Activated T-helper 2 cell treated with anti-CD3 and anti-CD28 coated beads, Interferon-gamma antibody, Interleukin-2, Interleukin-4, amounts not matched to agents 10 μg/mL and 5 μg/mL and 100 μg/mL, durations not matched to agents 14 hours and 24 hours and 36 hours (primary cell): ENCODE data around the gene HSPB7. TPM values are rescaled to one million over a fixed set of nuclear protein-coding genes. Genes with fewer than 3 reads are reported as not detected.
"Not testable (repeated sequence)": the region's sequence is repeated elsewhere in the genome, so short reads cannot be mapped to it uniquely, and the experiment has no call there.

ENCODE experiments used
- DNase-seq: peaks from one replicate; pipeline ENCODE4 v3.0.0; 2021; ENCODE audit warnings: low spot score
- H3K27ac Mint-ChIP-seq: one replicate; pipeline ENCODE4 v1.8.0; 2021; ENCODE audit warnings: mixed read lengths
- H3K27me3 Mint-ChIP-seq: one replicate; pipeline ENCODE4 v1.8.0; 2021; ENCODE audit warnings: low read depth, mixed read lengths
- H3K36me3 Mint-ChIP-seq: one replicate; pipeline ENCODE4 v1.8.0; 2021; ENCODE audit warnings: low read depth, mixed read lengths
- H3K4me1 Mint-ChIP-seq: one replicate; pipeline ENCODE4 v1.8.0; 2021; ENCODE audit warnings: low read depth, mixed read lengths
- H3K4me3 Mint-ChIP-seq: one replicate; pipeline ENCODE4 v1.8.0; 2021; ENCODE audit warnings: low read depth, mild to moderate bottlenecking, moderate library complexity, mixed read lengths
- H3K9me3 Mint-ChIP-seq: one replicate; pipeline ENCODE4 v1.8.0; 2021; ENCODE audit warnings: mixed read lengths
- intact Hi-C: fragments of 100-400 bp; cut with micrococcal nuclease; formaldehyde crosslinking; loops from one replicate; pipeline ENCODE4 v1.15.1; 2023
- total RNA-seq: library from RNA; stranded (reverse); gene quantifications from 2 replicates; pipeline ENCODE4 v1.2.3, GENCODE V29; 2022

Gene HSPB7
- not detected in 2 replicates for total RNA-seq

DNA sequence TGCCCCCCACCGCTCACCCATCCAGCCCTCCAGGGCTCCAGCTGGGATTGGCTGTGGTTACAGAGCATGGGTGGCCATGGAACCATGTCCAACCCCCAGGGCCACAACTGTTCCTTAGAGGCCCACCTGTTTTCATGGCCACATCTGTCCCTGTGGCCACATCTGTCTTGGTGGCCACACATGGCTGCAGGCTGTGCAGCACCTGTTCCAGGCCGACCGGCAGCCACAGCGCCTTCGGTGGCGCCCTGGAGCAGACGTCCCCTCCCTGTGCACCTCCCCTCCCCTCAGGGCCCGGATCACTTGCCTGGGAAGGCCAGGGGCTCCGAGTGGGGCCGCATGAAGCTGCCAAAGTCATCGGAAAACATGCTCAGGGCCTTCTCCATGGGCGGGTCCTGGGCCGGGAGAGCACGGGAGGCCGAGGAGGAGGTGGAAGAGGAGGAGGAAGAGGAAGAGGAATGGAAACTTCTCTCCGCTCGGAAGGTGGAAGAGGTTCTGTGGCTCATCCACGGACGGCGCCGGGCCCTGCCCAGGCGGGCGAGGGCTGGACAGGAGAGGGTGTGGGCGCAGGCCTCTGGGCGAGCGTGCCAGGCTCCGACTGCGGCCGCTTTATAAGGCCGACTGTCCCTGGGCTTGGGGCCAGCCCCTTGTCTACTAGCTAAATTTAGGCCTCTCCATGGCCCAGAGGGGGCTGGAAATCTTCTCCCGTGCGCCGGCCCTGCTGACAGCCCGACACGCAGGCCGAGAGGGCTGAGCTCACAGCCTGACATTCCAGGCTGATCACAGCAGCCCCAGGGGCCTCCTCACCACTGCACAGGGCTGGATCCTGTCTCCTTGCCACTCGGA is at the start of gene HSPB7:
Gene HSPB7 (minus strand): TSS at position 583 of the 843 bp plus-strand sequence. CDS start 80 bp downstream, at position 503.
- Mint-ChIP-seq H3K4me1 (peaks cover 2% of the 10 kb centered on the region), H3K9me3 (no peaks in the 10 kb centered on the region), H3K27me3 (peaks cover 2% of the 10 kb centered on the region), H3K27ac (no peak within 1 kb of the TSS), H3K36me3 (no peaks in the 10 kb centered on the region), H3K4me3 (no peak within 1 kb of the TSS)
- intact Hi-C loops: no loop called here
- DNase-seq: no peak

DNA sequence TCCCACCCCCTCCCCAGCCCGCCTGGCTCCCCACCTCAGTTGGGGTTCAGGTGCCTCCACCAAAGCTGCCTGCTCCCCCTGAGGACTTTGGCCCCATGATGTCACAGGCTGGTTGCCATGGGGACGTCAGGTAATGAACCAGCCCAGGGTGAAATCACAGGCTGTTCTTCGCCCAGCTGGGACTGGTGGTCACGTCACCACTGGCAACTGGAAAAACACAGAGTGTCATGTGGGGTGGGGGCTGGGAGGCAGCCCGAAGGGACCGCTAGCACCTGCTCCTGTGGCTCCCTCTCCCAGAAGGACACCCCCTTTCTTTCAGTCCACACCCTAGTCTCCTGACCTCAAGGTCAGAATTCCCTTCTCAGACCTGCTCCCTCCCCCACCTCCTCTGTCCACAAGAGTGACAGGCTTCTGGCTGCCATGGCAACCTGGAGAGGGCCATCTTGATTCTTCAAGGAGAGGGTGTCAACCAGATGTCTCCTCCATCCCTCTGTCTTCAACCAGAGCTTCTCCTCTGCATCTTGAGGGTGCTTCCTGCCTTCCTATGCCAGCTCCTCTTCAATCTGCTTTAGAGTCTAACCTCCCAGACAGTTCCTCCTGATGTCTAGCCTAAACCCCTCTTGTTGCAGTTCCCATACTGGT is 49.4 kb upstream of the HSPB7 start:
- Mint-ChIP-seq H3K9me3 (no peaks in the 10 kb centered on the region), H3K4me3 (no peak overlapping the region), H3K27me3 (peaks cover 27% of the 10 kb centered on the region), H3K36me3 (no peaks in the 10 kb centered on the region), H3K4me1 (peaks cover 24% of the 10 kb centered on the region), H3K27ac (no peak overlapping the region)
- intact Hi-C loops: no loop called here
- DNase-seq: no peak

DNA sequence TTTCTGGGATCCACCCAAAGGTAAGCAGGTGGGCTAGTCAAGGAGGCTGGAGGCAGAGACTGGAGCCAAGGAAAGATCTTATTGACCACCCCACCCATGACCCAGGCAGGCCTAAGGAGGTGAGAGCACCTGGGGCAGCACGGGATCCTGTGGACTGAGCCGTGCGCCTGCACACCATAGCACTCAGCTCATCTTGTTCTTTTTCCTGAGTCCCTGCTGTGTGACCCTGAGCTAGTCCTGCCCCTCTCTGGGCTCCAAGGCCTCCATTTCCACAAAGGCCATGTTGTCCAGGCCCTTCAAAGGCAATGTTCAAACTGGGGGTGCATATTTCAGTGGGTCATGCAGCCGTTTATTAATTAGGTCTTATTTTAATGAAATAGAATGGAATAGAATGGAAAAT is 48.4 kb upstream of the HSPB7 start:
- intact Hi-C loops: no loop called here
- Mint-ChIP-seq H3K9me3 (no peaks in the 10 kb centered on the region), H3K36me3 (no peaks in the 10 kb centered on the region), H3K4me3 (no peak overlapping the region), H3K4me1 (peaks cover 23% of the 10 kb centered on the region), H3K27me3 (peaks cover 23% of the 10 kb centered on the region), H3K27ac (no peak overlapping the region)
- no peak for DNase-seq

DNA sequence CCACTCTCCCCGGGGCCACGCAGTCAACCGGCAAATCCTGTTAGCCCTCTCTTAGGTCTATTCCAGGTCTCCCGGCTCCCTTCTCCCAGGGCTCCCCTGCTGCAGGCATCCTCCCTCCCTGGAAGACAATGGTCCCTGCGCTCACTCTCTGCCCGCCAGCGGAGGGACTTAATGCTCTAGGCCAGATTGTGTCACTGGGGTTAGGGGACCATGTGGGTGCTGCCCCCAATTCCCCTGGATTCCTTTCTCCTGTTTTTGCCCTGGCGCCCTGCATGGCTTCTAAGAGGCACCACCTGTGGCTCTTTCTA is 47.4 kb upstream of the HSPB7 start:
- Mint-ChIP-seq H3K4me3 (no peak overlapping the region), H3K27ac (no peak overlapping the region), H3K4me1 (peaks cover 18% of the 10 kb centered on the region), H3K27me3 (peaks cover 23% of the 10 kb centered on the region), H3K36me3 (no peaks in the 10 kb centered on the region), H3K9me3 (no peaks in the 10 kb centered on the region)
- DNase-seq: no peak
- intact Hi-C loops: no loop called here

DNA sequence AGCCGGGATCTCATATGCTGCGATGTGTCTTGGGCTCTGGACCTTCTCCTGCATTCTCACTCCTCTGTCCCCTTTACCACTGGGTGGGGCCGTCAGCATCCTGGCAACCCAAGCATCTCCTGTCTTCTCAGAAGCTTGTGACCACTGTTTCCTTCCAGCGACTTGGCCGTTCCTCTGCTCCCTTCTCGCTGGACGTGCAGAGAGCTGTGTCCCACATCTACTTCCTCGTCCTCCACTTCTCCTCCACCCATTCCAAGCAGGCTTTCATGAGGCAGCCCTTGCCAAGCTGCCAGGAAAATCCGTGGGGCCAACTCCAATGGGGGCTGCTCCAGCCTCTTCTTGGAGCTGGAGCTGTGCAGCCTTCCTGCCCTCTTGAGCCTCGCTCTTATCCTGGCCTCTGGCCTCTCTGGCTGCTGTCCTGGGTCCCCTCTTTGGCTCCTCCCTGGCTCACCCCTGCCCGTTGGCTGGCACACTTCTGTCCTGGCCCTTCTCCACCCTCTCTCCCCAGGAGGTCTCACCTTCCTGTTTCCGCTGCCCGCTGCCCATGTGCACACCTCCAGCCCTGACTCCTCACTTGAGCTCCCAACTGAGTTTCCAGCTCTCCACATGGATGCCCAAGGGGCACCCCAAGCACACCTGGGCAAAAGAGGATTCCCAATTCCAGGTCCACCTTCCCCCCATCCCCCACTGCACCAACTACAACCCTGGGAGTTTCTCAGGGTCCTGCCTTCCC is 46.9 kb upstream of the HSPB7 start:
- DNase-seq: no peak
- H3K27me3 Mint-ChIP-seq: peaks cover 23% of the 10 kb centered on the region
- no peak overlapping the region for H3K4me3 Mint-ChIP-seq
- H3K4me1 Mint-ChIP-seq: peaks cover 13% of the 10 kb centered on the region
- H3K9me3 Mint-ChIP-seq: no peaks in the 10 kb centered on the region
- intact Hi-C loops: no loop called here
- H3K27ac Mint-ChIP-seq: no peak overlapping the region
- H3K36me3 Mint-ChIP-seq: no peaks in the 10 kb centered on the region

DNA sequence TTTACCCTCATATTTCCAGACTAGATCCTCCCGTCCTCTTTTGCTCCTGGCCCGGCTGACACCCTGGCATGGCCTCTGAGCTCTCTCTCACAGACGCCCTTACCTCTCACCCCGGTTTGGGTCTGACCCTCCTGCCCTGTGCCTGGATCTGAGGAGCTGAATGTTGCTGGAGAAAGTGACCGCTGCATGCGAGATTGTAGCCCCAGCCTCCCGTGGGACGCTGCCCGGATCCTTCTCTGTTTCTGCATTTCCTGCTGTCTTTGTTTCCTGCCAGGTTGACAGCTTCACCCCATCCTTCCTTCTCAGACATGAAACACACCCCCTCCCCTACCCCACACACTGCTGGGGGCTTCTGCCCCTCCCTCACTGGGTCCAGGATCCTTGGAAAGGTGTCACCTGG is 46.1 kb upstream of the HSPB7 start:
- Mint-ChIP-seq H3K4me3 (no peak overlapping the region), H3K4me1 (peaks cover 13% of the 10 kb centered on the region), H3K36me3 (no peaks in the 10 kb centered on the region), H3K9me3 (no peaks in the 10 kb centered on the region), H3K27ac (no peak overlapping the region), H3K27me3 (peaks cover 23% of the 10 kb centered on the region)
- intact Hi-C loops: no loop called here
- DNase-seq: no peak

DNA sequence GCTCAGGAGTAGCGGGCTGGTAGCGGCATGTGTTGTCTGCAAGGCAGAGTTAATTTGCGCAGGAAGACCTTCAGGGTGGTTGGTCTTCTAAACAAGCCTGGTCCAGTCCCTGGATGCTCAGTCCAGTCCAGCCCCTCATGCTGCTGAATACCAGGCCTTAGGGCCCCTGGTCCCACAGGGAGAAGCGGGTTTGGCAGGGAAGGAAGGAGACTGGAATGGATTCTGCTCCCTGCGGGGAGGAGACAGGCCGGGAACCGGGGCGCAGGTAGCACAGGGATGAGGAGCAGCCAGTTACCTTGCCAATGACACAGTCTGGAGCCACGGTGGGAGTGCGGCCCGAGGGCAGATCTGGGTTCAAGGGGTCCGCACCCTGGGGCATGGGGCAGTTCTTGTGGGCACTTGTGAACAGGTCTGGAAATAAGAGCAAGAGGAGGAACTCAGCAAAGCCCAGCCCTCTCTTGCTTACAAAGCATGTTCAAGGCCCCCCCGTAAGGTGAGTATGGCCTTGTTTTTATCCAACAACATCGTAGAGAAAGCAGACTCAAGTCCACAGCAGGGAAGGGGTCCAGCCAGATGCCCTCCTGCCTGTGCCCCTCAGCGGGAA is 45.5 kb upstream of the HSPB7 start:
- Mint-ChIP-seq H3K27ac (no peak overlapping the region), H3K36me3 (no peaks in the 10 kb centered on the region), H3K4me3 (no peak overlapping the region), H3K27me3 (peaks cover 23% of the 10 kb centered on the region), H3K9me3 (no peaks in the 10 kb centered on the region), H3K4me1 (peaks cover 13% of the 10 kb centered on the region)
- DNase-seq: no peak
- intact Hi-C loops: no loop called here

DNA sequence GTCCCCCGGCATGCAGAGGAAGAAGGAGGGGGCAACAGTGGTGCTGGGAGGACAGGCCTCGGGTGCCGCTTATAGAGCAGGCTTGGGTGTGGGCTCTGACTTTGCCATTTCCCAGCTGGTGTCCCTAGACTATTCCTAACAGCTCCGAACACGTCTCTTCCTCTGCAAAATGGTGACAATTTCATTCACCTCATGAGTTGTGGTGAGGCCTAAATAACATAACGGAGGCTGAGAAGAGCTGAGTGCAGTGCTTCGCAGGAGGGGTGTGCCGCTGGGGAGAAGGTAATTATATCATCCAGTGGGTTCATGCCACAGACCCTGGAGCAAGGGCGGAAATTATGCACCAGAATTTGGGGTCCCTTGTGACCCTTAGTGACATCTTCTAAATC is 44.8 kb upstream of the HSPB7 start:
- H3K36me3 Mint-ChIP-seq, DNase-seq, intact Hi-C loops, H3K4me3 Mint-ChIP-seq, H3K9me3 Mint-ChIP-seq, H3K27ac Mint-ChIP-seq: not testable (repeated sequence)
- Mint-ChIP-seq H3K27me3 (peaks cover 21% of the 10 kb centered on the region), H3K4me1 (peaks cover 13% of the 10 kb centered on the region)

DNA sequence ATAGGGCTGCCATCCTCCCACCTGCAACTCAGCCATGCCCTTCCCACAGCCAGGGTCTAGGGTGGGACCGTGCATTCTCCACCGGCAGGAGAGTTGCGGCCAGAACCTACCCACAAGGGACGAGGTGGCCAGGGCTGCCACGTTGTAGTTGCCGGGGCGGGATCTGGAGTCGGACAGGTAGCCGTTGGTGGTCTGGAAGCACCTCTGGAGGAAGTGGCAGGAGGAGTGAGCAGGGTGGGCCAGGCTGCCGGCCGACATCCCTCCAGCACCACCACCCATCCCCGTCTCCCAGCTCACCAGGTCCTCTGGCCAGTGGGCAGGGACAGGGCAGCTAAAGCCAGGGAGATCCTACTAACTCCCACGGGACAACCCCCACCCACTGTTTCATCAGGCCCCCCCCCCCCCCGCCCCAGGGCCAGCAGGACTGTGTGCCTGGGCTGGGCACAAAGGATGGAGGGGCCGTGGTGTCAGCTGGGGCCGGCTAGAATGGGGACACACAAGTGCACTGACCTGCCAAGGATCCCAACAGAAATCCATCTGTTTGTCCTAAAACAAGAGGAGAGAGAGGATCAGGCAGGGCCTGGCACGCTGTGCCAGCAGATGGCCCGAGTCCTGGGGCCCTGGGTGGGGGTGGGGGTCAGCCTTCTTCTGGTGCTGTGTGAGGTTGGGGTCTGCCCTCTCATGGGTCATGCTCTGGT is 44.3 kb upstream of the HSPB7 start:
- intact Hi-C loops, H3K9me3 Mint-ChIP-seq, H3K27ac Mint-ChIP-seq, DNase-seq, H3K36me3 Mint-ChIP-seq, H3K4me3 Mint-ChIP-seq: not testable (repeated sequence)
- peaks cover 13% of the 10 kb centered on the region for H3K4me1 Mint-ChIP-seq
- peaks cover 19% of the 10 kb centered on the region for H3K27me3 Mint-ChIP-seq

DNA sequence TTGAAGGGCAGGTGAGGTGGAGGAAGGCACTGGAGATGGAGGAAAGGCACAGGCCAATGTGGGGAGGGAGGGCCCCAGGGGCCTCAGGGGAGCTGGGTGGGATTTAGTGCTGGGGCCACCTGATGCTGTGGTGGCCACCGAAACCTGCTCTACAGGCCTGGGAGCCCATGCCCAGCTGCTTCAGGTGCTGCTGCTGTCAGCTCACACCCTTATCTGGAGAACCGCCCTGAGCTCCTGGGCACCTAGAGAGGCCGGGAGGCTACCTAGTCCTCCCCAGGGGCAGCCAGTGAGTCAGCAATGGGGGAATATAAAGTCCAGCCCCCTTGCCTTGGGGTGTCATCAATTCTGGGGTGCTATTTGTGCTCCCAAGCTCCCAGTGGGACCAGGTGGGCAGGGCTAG is 43.4 kb upstream of the HSPB7 start:
- no peak overlapping the region for H3K27ac Mint-ChIP-seq
- no peak overlapping the region for H3K4me3 Mint-ChIP-seq
- no peaks in the 10 kb centered on the region for H3K36me3 Mint-ChIP-seq
- H3K9me3 Mint-ChIP-seq: no peaks in the 10 kb centered on the region
- intact Hi-C loops: no loop called here
- peaks cover 19% of the 10 kb centered on the region for H3K27me3 Mint-ChIP-seq
- peaks cover 13% of the 10 kb centered on the region for H3K4me1 Mint-ChIP-seq
- DNase-seq: no peak

DNA sequence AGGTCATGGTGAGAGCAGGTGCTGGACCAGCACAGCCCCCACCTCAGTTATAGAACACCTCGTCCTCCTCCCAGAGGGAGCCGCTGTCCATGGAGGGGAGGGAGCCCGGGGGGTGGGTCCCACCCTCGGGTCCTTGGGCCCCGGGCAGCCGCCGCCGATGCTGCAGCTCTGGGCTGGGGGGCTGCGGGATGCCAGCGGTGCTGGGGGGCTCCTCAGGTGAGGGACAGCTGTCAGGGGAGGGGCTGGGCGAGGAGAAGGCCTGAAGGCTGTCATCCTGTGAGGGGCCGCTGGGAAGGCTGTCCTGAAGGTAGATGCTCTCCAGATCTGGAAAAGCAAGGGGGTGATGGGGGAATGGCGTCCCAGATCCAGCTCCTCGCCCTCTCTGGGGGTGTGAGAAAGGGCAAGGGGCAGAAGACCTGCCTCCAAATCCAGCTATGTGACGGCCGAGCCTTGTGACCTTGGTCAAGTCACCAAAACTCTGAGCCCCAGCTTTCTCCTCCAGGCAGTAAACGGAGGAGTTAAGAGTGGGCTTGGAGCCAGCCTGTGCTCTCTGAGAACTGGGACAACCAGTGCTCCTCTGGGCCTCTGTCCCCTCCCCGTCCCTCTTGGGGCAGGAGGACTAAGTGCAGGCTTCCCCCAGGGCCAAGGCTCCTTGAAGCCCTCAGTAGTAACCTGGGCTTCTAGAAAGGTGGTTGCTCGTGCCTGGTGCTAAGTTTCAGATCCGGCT is 40.7 kb upstream of the HSPB7 start:
- H3K4me1 Mint-ChIP-seq, H3K27me3 Mint-ChIP-seq, H3K36me3 Mint-ChIP-seq, H3K9me3 Mint-ChIP-seq, H3K27ac Mint-ChIP-seq, DNase-seq, H3K4me3 Mint-ChIP-seq: not testable (repeated sequence)
- intact Hi-C loops: loop anchor here (1.0 to 5.0 kb wide), 2 partner anchors 8 to 241 kb away; no protein-coding TSS in a partner anchor
